ENCODE measurements around the gene THAP7. TPM values are rescaled to one million over a fixed set of nuclear protein-coding genes. Genes with fewer than 3 reads are reported as not detected.

Gene THAP7
- total and polyA plus RNA-seq, 2 donors (not counting 3 experiments of a cell fraction or from before 2014, with no cell fraction given): 13.5 to 24.4 TPM

DNA sequence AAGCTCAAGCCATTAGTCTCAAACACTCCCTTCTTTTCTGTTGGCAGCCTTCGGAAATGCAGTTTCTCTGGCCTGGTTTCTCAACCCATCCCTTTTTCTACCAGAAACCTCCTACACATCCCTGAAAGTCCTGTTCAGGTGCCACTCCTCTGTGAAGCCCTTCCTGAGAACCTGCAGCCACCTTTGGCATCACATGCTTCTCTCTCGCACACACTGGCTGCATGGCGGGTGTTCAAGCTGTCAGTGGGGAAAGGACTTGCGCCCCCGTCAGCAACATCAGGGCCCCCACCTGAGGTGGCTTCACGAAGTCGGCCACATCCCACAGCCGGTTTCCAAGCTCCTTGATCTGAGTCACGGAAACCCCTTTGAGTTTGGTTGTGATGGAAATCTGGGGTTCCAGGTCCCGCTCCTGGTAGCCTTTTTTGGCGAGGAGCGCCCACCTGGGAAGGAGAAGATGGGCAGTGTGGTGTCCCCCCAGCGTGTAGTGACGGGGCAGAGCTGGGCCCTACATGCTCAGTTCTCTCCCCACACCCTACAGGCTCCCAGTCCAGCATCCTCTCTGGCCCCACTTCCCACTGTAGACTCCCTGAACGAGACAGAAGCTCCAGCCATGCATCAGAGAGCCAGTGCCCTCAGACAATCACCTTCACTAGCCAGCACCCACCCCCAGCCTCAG, 42.1 kb upstream of the THAP7 start:
- Histone ChIP-seq H3K36me3 (ENCODE audit: control insufficient read depth in 2 of 2, extremely low read depth in 1 of 2, insufficient read depth in 2 of 2, low read length in 2 of 2) (no peaks in the 10 kb centered on the region), H3K9ac (replicated peaks; ENCODE audit: extremely low read depth, insufficient read depth, low read length) (no peak overlapping the region), H3K9me1 (replicated peaks; ENCODE audit: control insufficient read depth, extremely low read depth, insufficient read depth, low read length) (no peaks in the 10 kb centered on the region), H3K9me3 (replicated peaks; ENCODE audit: control insufficient read depth, insufficient read depth, low read length) (no peaks in the 10 kb centered on the region), H3K4me1 (ENCODE audit: control insufficient read depth, extremely low read depth, insufficient read depth, low read length) (peaks cover 5% of the 10 kb centered on the region), H3K4me2 (ENCODE audit: insufficient read depth, low read length) (no peak overlapping the region), H3K27ac (ENCODE audit: insufficient read depth, low read depth, low read length) (no peak overlapping the region), H3K27me3 (ENCODE audit: control insufficient read depth in 2 of 2, insufficient read depth in 2 of 2, low read length in 2 of 2) (no peaks in the 10 kb centered on the region), H4K20me1 (replicated peaks; ENCODE audit: control insufficient read depth, extremely low read depth, insufficient read depth, low read length) (no peaks in the 10 kb centered on the region), H2AFZ (ENCODE audit: low read depth, low read length) (no peak overlapping the region), H3K4me3 (replicated peaks in 1 of 3; ENCODE audit: insufficient read depth in 1 of 3, low read depth in 1 of 3, low read length in 3 of 3) (no peak overlapping the region), H3K79me2 (ENCODE audit: control insufficient read depth, insufficient read depth, low read length) (no peaks in the 10 kb centered on the region)
- TF ChIP-seq, protein P1, sequence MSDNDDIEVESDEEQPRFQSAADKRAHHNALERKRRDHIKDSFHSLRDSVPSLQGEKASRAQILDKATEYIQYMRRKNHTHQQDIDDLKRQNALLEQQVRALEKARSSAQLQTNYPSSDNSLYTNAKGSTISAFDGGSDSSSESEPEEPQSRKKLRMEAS (IDR thresholded peaks at IDR 0.05; ENCODE audit: insufficient read depth, insufficient read length): no peak
- no peak for TF ChIP-seq JUN (IDR thresholded peaks at IDR 0.05; ENCODE audit: borderline replicate concordance, insufficient read depth, insufficient read length, low read depth)
- TF ChIP-seq FOS (IDR thresholded peaks at IDR 0.05; ENCODE audit: borderline replicate concordance, insufficient read depth, low read length): no peak
- TF ChIP-seq EZH2 (IDR thresholded peaks at IDR 0.05; ENCODE audit: borderline replicate concordance, low read depth, low read length, severe bottlenecking): no peak
- TF ChIP-seq, protein P2, sequence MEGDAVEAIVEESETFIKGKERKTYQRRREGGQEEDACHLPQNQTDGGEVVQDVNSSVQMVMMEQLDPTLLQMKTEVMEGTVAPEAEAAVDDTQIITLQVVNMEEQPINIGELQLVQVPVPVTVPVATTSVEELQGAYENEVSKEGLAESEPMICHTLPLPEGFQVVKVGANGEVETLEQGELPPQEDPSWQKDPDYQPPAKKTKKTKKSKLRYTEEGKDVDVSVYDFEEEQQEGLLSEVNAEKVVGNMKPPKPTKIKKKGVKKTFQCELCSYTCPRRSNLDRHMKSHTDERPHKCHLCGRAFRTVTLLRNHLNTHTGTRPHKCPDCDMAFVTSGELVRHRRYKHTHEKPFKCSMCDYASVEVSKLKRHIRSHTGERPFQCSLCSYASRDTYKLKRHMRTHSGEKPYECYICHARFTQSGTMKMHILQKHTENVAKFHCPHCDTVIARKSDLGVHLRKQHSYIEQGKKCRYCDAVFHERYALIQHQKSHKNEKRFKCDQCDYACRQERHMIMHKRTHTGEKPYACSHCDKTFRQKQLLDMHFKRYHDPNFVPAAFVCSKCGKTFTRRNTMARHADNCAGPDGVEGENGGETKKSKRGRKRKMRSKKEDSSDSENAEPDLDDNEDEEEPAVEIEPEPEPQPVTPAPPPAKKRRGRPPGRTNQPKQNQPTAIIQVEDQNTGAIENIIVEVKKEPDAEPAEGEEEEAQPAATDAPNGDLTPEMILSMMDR (IDR thresholded peaks at IDR 0.05; ENCODE audit: extremely low read depth in 1 of 2, insufficient read depth in 1 of 2, low read depth in 1 of 2, low read length in 2 of 2): no peak
- no peak for TF ChIP-seq MYC (IDR thresholded peaks at IDR 0.05; ENCODE audit: low read depth, low read length)
- TF ChIP-seq POLR2AphosphoS5 (IDR thresholded peaks at IDR 0.05; ENCODE audit: insufficient read depth, low read depth, low read length): no peak
- TF ChIP-seq GATA2 (IDR thresholded peaks at IDR 0.05; ENCODE audit: insufficient read depth, insufficient read length, low read depth, low read length): no peak
- TF ChIP-seq POLR2A (IDR thresholded peaks at IDR 0.05; ENCODE audit: low read depth, low read length): no peak
- intact Hi-C loops (cut with micrococcal nuclease) (loop anchor here (2.0 kb wide), 1 partner anchor 29 kb away; the partner anchor contains the start of gene P2RX6), dilution Hi-C loops (cut with MboI; ENCODE audit: extremely low pct_ligation_motif_present, low sequenced_read_pairs) (no loop called here)
- FAIRE-seq (no peak), DNase-seq (ENCODE audit: low read depth, low spot score) (no peak)
- POLR2A ChIA-PET: no interaction called here
- CTCF ChIA-PET: interaction anchor here (1.5 kb wide), 1 partner anchor 59 kb away, joined by 3 read pairs; no protein-coding TSS in a partner anchor
- BruUV-seq (replicated peaks): no TSS peak

Data from endothelial cell of umbilical vein (primary cell).